NCI-H146 (cell line): ENCODE results near the gene PSTK.
A peak's percentile ranks its signal among the peaks of the same experiment; 100 is the strongest.

Experiments used
- DNase-seq: peaks from one replicate; lab custom pipeline; 2025; lab: John Stamatoyannopoulos, UW

The PSTK gene

GRCh38 chr10:123019941-123020703 is 39.9 kb downstream of the PSTK start:
- DNase-seq = peak; percentile 72

DNA sequence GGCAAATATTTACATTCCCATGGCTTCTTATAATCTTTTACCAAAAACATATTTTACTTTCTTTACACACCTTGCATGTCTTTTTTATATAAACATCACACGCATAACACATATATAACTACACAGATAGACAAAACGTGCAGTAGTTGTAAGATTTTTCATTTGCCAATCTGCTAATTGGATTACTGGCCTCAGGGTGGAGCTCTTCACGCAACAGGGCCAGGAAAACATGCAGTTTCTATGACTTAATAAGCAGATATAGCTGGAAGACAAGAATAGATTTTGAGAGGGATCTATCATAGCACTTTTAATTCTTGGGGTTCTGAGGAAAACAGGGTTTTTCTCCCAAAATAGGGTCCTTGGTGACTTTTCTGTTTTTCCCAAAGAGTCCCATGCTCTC is 41.3 kb downstream of the PSTK start:
- DNase-seq = peak; percentile 35

- no peak for DNase-seq
These were observed 44.3 kb downstream of the PSTK start for GRCh38 chr10:123024540-123024939.

GRCh38 chr10:123026302-123026701 is 46.1 kb downstream of the PSTK start:
- DNase-seq = no peak

- DNase-seq = no peak
These were observed 47.7 kb downstream of the PSTK start for GRCh38 chr10:123027861-123028260.

GRCh38 chr10:123031124-123031523 is 50.9 kb downstream of the PSTK start:
- no peak for DNase-seq

GRCh38 chr10:123034332-123034731 is 54.1 kb downstream of the PSTK start:
- DNase-seq = no peak

DNA sequence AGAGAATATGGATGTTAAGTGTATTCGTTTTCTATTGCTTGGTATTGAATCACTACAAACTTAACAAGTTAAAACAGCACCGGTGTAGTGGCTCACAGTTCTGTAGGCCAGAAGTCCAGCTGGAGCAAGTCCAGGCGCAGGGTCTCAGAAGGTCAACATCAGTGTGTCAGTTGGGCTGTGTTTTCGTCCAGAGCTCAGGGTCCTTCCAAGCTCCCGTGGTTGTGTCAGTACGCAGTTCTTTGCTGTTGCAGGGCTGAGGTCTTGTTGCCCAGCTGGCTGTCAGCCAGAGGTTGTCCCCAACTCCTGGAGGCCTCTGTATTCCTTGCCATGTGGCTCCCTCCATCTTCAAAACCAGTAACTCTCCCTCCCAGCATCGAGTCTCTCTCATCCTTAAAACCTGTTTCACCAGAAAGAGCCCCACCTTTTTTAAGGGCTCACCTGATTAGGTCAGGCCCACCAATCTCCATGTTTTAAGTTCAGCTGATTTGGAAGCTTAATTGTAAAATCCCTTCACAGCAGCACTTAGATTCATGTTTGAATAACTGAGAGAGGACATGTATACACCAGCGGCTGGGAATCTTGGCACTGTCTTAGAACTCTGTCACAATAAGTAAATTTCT is 55.4 kb downstream of the PSTK start:
- no peak for DNase-seq

DNA sequence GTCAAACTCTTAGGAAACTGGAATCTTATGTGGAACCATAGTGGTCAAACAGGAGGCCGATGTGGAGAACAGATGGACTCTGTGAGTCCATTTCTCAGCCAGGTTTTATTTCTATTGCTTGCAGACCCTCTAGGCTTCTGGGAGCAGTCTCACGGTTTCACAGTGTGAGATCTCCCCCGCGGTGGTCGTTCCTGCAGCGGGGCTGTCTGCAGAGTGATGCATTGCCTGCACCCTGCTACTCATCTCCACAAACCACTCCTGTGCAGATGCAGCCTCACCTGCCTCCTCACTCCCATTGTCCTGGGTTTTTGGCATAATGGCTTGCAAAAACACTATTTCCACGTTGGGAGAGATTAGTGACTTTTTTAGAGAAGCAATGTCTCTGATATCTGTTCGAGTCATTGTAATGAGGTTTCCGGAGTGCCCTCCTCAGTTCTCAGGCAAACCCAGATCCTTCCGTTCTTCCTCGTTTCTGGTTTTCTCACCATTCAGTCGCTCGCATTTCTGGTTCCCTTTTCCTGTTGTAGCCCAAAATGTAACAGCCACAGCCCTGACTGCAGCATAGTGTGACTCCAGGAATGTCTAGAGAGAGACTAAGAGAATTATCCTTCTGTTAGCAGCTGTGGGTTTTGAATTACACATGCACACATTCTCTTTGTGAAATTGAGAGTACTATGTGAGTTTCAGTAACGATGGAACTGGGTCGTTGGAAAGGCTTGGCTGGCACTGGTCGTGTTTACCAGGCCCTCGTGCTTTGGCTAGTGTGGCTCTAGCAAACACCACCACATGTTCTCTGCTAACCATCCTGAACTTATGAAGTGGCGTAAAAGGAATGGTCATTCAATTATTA is 58.8 kb downstream of the PSTK start:
- no peak for DNase-seq

DNA sequence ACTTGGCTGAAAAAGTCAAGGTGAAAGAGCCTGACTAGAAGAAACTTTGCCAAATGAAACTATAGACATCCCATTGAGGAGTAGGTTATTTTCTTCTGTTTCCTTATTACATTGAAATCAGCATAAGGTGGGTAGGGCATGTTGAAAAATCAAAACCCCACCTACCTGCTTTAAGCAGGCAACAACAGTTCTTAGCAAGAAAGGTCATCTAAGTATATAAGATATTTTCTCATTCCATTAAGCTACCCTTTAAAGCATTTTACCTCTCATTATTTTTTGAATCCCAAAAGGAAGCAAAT is 59.4 kb downstream of the PSTK start:
- DNase-seq = no peak
